ENCODE measurements around the gene SLC18A3. TPM values are rescaled to one million over a fixed set of nuclear protein-coding genes. Genes with fewer than 3 reads are reported as not detected.

The SLC18A3 gene
- total RNA-seq, 4 donors from 2014 or later: 0.42 to 1.7 (median 0.81) TPM

DNA sequence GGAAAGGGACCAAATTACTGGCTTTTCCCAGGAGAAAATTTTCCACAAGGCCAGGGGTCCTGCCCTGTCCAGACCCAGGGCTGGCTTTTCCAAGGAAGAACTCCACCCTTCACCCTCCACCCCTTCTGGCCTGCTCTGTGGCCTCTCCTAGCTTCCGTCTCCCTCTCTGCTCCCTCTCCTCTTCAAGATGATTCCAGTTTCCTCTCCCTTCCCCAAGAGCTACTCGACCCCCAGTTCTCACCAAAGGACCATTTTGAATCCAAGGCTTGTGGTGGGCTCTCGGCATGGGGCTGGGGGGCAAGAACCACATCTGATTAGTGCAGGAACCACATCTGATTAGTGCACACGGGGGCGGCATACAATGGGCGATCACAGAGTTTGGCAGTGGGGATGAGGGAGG lies 11.5 kb downstream of the SLC18A3 start:
- H3K27ac ChIP-seq (replicated peaks in 1 of 4): no peak overlapping the region
- no peak for DNase-seq (ENCODE audit: extremely low spot score)
- no peak overlapping the region for H3K4me3 ChIP-seq
- no peaks in the 10 kb centered on the region for H3K4me1 ChIP-seq
- H3K36me3 ChIP-seq: no peaks in the 10 kb centered on the region
- H3K27me3 ChIP-seq: peaks cover 0 to 54% (median 3%) of the 10 kb centered on the region in 4 donors
- 48% methylated on average over 6 of the region's 6 CpGs for WGBS
- no peak for TF ChIP-seq EP300 (IDR thresholded peaks at IDR 0.05)
- TF ChIP-seq POLR2AphosphoS5 (IDR thresholded peaks at IDR 0.05): no peak
- TF ChIP-seq, protein P1, sequence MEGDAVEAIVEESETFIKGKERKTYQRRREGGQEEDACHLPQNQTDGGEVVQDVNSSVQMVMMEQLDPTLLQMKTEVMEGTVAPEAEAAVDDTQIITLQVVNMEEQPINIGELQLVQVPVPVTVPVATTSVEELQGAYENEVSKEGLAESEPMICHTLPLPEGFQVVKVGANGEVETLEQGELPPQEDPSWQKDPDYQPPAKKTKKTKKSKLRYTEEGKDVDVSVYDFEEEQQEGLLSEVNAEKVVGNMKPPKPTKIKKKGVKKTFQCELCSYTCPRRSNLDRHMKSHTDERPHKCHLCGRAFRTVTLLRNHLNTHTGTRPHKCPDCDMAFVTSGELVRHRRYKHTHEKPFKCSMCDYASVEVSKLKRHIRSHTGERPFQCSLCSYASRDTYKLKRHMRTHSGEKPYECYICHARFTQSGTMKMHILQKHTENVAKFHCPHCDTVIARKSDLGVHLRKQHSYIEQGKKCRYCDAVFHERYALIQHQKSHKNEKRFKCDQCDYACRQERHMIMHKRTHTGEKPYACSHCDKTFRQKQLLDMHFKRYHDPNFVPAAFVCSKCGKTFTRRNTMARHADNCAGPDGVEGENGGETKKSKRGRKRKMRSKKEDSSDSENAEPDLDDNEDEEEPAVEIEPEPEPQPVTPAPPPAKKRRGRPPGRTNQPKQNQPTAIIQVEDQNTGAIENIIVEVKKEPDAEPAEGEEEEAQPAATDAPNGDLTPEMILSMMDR (IDR thresholded peaks at IDR 0.05): no peak
- TF ChIP-seq POLR2A (IDR thresholded peaks at IDR 0.05; ENCODE audit: low read depth): no peak
- no peaks in the 10 kb centered on the region for H3K9me3 ChIP-seq
- intact Hi-C loops (cut with DNase I): no loop called here

DNA sequence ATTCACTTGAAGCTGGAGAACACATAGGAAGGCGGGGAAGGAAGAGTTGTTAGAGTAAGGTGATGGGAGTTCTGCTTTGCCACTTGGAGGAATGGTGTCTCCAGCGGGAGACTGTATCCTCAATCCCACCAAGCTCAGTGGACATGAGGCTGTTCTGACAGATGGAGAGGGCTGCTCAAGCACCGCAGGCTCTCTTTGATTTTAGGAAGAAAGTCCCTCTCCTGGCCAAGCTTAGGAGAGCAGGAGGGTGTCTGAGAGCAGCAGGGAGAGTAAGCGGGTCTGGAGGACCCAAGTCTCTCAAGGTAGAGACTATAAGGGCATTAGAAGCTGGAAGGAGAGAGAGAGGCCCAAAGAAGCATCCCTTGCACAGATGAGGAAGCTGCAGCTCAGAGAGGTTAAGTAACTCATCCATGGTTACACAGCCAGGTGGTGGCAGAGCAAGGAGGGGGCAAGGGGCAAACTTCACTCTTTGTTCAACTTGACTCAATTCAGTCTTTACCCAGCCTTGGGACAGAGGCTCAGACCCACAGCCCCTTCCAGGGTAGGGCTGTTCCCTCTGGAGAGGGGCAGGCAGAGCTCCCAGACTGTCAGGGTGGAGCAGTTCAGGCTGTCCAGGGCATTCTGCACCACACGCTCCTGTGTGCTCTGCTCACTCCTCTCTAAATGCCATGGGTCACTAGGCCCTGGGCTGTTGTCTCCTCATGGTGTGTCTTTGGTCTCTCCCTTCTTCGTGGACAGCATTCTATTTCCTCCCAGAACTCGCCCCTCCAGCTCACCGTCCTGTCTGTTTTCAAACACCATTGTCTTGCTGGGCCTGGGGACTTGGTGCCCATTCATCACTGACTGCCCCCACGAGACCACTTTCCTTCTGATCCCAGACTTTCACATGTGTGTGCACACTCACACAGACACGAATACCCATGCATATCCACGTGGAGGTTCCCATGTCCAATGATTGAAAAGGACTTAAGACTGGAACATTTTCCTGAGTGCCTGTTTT lies 12.6 kb downstream of the SLC18A3 start:
- Histone ChIP-seq H3K4me1 (no peaks in the 10 kb centered on the region), H3K27me3 (peaks cover 0 to 42% (median 3%) of the 10 kb centered on the region in 4 donors), H3K36me3 (no peaks in the 10 kb centered on the region), H3K27ac (replicated peaks in 1 of 4) (no peak overlapping the region), H3K9me3 (no peaks in the 10 kb centered on the region), H3K4me3 (no peak overlapping the region)
- no peak for DNase-seq (ENCODE audit: extremely low spot score)
- TF ChIP-seq POLR2AphosphoS5 (IDR thresholded peaks at IDR 0.05) (no peak), EP300 (IDR thresholded peaks at IDR 0.05) (no peak), POLR2A (IDR thresholded peaks at IDR 0.05; ENCODE audit: low read depth) (no peak)
- TF ChIP-seq, protein P1 (IDR thresholded peaks at IDR 0.05): no peak
- WGBS: 72% methylated on average over 11 of the region's 11 CpGs
- intact Hi-C loops (cut with DNase I): no loop called here

DNA sequence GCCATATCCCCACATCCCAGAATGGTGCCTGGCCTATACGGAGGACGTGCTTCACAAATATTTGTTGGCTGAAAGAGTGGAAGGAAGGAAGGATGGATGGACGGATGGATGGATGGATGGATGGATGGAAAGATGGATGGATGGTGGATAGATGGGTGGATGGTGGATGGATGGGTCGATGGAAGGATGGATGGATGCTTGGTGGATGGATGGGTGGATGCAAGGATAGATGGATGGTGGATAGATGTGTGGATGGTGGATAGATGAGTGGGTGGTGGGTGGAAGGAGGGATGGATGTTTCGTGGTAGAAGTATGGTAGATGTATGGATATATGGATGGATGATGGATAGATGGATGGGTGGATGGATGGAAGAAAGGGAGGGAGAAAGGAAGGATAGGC lies 14.5 kb downstream of the SLC18A3 start:
- WGBS: 73% methylated on average over 5 of the region's 5 CpGs
- no peaks in the 10 kb centered on the region for H3K36me3 ChIP-seq
- H3K9me3 ChIP-seq: no peaks in the 10 kb centered on the region
- no peak for DNase-seq (ENCODE audit: extremely low spot score)
- intact Hi-C loops (cut with DNase I): no loop called here
- H3K27ac ChIP-seq (replicated peaks in 1 of 4): no peak overlapping the region
- H3K27me3 ChIP-seq: peaks cover 0 to 24% (median 0%) of the 10 kb centered on the region in 4 donors
- TF ChIP-seq, protein P1 (IDR thresholded peaks at IDR 0.05): no peak
- no peak for TF ChIP-seq POLR2AphosphoS5 (IDR thresholded peaks at IDR 0.05)
- no peak for TF ChIP-seq POLR2A (IDR thresholded peaks at IDR 0.05; ENCODE audit: low read depth)
- no peak for TF ChIP-seq EP300 (IDR thresholded peaks at IDR 0.05)
- H3K4me1 ChIP-seq: no peaks in the 10 kb centered on the region
- H3K4me3 ChIP-seq: no peak overlapping the region

- TF ChIP-seq, protein P1 (IDR thresholded peaks at IDR 0.05): no peak
- no peak for TF ChIP-seq EP300 (IDR thresholded peaks at IDR 0.05)
- no peak for TF ChIP-seq POLR2AphosphoS5 (IDR thresholded peaks at IDR 0.05)
- no peak for TF ChIP-seq POLR2A (IDR thresholded peaks at IDR 0.05; ENCODE audit: low read depth)
- 84% methylated on average over 9 of the region's 10 CpGs for WGBS
- H3K27ac ChIP-seq (replicated peaks in 1 of 4): no peak overlapping the region
- intact Hi-C loops (cut with DNase I): no loop called here
- DNase-seq (ENCODE audit: extremely low spot score): no peak
- H3K36me3 ChIP-seq: no peaks in the 10 kb centered on the region
- peaks cover 0 to 17% (median 0%) of the 10 kb centered on the region in 4 donors for H3K27me3 ChIP-seq
- no peaks in the 10 kb centered on the region for H3K9me3 ChIP-seq
- H3K4me3 ChIP-seq: no peak overlapping the region
- no peaks in the 10 kb centered on the region for H3K4me1 ChIP-seq
Measured at GRCh38 chr10:49625411-49625810, 15.3 kb downstream of the SLC18A3 start.

Measured in esophagus muscularis mucosa (tissue), 4 donors.